HG02943 (cell line): ENCODE data around the gene TRIM3.

ENCODE experiments used
- ATAC-seq: cut with Tn5 transposase; IDR thresholded peaks from one replicate; pipeline ENCODE4 v1.9.1; 2021; ENCODE audit warnings: mild to moderate bottlenecking, low read depth, moderate library complexity; ENCODE audit not compliant: unreplicated experiment

The TRIM3 gene

GRCh38 chr11:6404342-6405051 is 69.2 kb downstream of the TRIM3 start:
- no peak for ATAC-seq

DNA sequence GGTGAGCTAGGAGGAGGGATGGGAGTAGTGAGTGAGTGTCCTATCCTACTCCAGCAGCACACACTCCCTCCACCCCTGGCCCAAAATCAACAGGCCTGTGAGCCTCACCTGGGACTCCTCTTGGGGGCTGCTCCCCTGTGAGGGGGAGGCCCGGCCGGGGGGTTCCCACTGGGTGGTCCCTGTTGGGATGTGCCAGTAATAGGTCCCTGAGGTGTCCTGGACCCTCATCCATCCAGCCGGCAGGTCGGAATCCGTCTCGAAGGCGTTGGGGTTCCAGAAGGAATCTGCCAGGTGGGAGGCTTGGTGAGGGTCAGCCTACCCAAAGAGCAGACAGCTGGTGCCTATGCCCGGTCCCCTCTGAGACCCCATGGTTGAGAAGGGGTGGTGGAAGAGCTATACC is 70.2 kb downstream of the TRIM3 start:
- no peak for ATAC-seq

DNA sequence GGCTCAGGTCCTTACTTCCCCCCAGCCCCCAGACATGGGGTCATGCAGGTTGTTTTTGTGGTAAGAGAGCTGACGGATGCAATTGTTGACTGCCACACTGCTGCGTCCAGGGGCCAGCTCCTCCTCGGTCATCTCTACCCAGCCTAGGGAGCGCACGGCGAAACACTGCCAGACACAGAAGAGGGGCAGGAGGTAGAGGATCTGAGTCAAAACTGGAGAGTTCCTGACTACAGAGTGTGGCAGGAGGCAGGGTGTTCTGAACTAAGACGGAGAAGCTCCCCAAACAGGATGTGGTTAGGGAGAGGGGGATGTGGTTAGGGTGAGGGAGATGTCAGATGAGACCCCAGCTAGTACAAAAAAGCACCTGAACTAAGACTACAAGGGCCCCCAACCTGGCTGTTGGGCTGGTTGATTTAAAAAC is 71.2 kb downstream of the TRIM3 start:
- peak; percentile 93 for ATAC-seq

DNA sequence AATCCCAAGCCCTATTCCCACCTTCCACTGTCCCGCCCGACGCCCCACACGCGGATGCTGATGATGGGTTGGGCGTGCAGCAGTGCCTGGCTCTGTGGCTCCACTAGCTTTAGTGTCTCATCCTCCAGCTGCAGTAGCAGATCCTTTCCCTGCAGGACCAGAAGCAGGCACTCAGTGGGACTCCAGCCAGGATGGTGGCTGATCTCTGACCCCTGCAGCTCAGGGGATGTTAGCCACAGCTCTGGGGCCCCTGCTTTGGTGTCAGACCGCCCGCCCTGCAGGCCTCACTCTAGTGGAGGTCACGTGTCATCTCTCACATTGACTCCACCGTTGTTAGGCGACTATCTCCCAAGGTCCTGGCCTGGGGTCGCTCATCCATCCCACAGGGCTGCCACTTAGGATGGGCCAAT is 71.7 kb downstream of the TRIM3 start:
- peak; percentile 37 for ATAC-seq

- no peak for ATAC-seq
Measured at GRCh38 chr11:6401464-6401863, 72.3 kb downstream of the TRIM3 start.

DNA sequence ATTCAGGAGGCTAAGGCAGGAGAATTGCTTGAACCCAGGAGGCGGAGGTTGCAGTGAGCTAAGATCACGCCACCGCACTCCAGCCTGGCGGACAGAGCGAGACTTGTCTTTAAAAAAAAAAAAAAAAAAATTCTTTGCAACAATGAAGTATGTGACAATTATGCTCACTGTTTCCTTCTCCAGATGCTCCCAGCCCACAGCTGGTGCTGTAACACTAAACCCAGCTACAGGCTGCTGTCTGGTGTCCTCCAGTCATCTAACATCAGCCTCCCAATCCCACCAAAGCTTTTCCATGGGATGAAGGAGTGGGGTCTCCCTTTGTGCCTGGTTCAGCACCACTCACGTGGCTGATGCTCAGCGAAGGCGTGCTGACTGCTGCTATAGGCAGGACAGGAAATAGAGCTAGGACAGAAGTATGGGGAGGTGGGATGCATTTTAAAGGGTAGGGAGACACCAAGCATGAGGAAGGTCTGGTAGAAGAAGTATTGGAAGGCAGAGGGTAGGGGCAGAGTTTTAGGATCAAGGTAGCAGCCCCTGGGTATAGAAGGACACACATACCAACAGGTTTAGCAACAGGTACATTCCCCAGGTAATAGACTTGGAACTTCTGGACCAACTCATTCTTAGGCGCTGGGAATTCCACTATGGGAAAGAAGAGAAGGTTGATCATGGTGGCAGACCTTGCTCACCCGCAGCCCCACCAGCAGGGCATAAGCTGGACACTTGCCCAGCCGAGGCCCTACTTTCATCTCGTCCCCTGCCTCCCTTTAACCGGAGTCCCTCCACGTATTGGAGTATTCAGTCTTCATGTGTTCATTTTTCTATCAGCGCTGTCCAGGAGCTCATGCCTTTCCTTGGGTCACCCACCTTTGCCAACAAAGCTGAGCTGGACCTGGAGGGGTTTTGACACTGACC is 73.1 kb downstream of the TRIM3 start:
- ATAC-seq, result no peak
